HPDE6-E6E7 (cell line): ENCODE data around the gene EFTUD2.

ENCODE experiments used
- DNase-seq: peaks from one replicate; pipeline ENCODE4 v3.0.0; 2011; ENCODE audit warnings: missing footprints; ENCODE audit errors: extremely low spot score

EFTUD2 gene

DNA sequence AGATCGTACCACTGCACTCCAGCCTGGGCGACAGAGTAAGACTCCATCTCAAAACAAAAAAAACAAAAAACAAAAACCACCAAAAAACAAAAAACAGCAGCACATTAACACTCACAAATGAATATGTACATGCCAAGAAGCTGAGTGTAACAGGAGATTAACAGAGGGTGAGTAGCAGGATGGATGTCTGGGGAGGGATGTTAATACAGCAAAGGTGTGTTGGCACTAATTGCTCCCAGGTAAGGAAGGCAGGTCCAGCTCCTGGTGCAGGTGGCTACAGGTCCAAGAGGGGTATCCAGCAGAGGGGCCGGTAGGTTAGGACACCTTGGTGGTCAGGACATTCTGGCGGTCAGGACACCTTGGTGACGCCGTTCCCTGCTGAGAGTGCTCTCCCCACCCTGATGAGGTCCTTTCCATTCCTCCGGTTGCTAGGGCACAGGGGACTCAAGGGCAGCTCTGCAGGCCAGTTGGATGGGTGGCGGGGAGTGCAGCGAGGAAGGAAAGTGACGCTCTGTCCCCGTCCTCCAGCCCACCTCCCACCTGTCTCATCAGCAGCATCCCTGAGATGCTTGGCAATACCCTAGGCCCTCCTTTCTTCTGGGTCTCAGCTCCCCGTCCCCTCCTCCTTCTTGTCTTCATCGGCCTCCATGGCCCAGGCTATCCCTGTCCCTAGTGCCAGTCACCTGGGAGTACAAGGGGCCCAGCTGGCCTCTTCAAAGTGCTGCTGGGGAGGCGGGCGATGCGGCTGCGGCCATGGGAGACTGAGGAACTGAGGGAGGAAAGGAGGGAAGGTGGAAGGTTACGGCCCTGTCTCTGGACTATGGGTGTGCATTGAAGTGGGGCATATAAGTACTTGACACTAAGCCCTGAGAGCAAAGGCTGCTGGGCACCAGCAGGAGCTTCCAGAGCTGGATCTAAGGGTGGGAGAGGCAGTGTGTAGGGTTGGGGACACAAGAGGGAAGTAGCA is 26.8 kb upstream of the EFTUD2 start:
- DNase-seq = no peak

- DNase-seq = no peak
Observed at GRCh38 chr17:44924107-44924544, 24.9 kb upstream of the EFTUD2 start.

GRCh38 chr17:44922746-44923470 is 23.7 kb upstream of the EFTUD2 start:
- DNase-seq = no peak

GRCh38 chr17:44922136-44922535 is 22.9 kb upstream of the EFTUD2 start:
- DNase-seq = no peak

- DNase-seq = no peak
Observed at GRCh38 chr17:44921122-44921882, 22.1 kb upstream of the EFTUD2 start.

GRCh38 chr17:44920565-44920940 is 21.3 kb upstream of the EFTUD2 start:
- no peak for DNase-seq

DNA sequence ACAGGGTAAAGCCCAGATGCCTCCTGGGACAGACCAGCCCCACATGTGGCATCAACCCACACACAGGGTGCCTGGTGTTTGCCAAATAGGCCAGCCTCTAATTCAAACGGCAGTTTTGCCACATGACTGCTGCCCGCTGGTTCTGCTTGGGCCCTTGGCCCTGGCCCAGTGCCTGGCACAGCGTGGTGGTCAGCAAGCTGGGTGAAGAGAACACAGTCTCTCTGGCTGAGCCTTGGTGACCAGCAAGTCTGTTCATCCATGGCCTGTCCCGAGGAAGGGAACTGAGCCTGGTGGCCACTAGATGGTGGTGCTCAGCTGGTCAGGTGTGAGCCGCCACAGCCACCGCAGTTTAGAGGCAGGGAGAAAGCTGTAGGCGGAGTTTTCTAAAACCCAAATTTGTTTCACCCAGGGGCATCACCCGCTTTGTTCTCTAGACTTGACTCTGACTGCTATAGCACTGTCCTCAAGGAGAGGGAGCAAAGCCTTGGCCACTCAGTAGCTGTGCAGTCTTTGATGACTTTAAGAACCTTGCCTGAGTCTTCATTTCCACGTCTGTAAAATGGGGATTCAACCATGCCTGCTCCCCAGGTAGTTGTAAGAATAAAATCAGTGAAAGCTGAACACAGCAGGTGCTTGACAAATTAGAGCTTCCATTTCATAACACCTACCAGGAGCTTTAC is 20.8 kb upstream of the EFTUD2 start:
- DNase-seq = peak; percentile 90

DNA sequence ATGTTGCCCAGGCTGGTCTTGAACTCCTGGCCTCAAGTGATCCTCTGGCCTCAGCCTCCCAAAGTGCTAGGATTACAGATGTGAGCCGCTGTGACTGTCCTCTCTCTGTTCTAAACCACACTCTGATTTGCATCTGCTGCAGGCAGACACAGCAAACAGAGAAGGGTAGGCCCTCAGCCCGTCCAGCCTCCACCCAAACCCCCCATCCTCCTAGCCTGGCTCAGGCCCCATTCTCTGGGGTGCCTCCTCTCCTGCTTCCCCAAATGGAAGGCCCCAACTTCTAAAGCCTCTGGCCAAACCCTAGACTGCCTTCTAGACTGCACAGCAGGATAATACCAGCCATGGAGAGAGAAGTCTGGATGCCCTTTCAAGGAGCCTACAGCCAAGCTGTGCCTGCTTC is 20.2 kb upstream of the EFTUD2 start:
- no peak for DNase-seq

GRCh38 chr17:44918006-44918405 is 18.8 kb upstream of the EFTUD2 start:
- peak; percentile 53 for DNase-seq

DNA sequence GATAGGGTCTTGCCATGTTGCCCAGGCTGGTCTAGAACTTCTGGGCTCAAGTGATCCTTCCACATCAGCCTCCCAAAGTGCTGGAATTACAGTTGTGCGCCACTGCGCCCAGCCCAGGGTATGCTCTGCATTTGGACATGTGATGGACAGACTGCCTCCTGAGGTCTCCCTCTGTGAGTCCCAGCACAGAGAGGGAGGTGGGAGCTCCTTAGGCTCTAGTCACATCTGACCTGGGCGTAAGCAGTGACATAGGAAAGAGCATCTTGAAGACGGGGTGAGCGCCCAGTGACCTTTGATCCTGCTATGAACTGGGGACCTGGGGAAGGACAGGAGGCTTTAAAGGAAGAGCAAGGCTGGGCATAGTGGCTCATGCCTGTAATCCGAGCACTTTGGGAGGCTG is 18.2 kb upstream of the EFTUD2 start:
- no peak for DNase-seq

DNA sequence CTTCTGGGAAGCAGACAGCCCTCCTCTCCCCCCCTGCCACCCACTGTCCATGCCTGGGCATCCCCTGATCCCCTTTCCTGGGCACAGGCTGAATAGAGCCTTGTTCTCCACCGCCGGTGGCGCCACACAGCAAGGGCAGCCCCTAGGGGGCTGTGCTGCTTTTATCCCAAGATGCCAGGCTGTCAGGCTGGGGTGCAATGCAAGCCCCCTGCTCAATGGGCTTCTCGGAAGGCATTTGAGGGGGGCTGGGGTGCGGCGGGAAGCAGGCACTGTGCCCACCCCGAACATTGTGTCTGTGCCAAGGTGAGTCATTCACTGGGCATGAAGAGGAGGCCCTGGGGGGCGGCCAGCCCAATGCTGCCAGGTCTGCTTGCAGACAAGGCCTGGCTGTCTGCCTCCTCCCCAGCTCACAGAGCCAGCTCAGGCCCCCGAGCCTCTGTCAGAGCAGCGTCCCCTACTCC is 17.6 kb upstream of the EFTUD2 start:
- DNase-seq = no peak

DNA sequence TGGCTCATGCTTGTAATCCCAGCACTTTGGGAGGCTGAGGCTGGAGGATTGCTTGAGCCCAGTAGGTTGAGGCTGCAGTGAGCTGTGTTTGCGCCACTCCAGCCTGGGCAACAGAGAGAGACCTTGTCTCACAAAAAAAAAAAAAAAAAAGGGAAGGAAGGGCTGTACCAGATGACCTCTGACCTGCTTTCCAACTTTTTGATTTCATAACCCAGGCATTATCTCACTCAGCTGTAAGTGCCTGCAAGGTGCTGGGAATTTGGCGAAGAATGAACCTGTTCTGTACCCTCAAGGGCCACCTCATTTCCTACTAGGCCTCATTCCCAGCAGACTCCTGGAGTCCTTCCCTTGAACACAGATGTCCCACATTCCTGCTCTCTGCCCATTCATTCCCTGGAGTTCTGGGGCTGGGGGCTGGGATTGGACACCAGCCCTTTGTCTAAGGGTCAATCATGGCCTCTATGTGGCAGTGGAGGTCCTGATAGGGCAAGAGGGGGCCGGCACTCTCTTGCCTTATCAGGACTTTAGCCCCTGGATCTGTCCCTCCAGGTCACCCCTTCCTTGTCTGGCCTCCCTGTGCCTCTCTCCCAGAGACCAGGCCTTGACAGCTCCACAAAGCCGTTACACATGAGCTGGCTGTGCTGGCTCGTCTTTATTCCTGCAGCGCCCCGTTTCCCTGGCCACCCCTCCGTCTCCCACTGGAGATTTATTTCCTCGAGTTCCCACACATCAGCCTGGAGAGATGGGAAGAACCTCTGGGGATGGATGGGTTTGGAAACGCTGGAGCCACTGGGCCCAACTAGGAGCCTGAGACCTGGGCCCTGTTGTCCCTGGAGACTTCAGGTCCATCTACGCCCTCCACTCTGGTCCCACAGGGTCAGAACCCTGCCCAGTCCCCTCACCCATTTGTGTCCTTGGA is 16.9 kb upstream of the EFTUD2 start:
- DNase-seq = no peak

DNA sequence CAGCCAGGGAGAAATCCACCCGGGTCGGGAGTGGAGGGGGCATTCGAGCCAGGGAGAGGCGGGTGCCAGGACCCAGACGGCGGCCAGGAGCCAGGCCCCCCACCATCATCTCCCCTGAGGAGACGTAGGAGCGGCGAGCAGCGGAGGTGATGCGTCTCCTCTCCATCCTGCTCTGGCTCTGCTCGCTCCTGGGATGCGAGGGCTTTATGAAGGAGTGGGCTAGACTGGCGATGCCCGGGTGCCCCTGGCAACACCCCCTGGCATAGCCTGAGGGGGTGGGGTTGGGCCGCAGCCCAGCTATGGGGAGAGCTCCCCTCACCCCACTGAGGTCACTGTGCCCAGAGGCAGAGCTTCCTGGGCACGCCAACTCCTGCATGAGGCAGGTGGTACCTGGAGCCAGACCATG is 16.1 kb upstream of the EFTUD2 start, which contains the start of gene GFAP:
Gene GFAP (minus strand): TSS at position 180 of the 406 bp plus-strand sequence. CDS start 14 bp downstream, at position 166.
- no peak for DNase-seq

GRCh38 chr17:44914698-44915271 is 15.5 kb upstream of the EFTUD2 start:
- no peak for DNase-seq

GRCh38 chr17:44914148-44914547 is 14.9 kb upstream of the EFTUD2 start:
- no peak for DNase-seq

DNA sequence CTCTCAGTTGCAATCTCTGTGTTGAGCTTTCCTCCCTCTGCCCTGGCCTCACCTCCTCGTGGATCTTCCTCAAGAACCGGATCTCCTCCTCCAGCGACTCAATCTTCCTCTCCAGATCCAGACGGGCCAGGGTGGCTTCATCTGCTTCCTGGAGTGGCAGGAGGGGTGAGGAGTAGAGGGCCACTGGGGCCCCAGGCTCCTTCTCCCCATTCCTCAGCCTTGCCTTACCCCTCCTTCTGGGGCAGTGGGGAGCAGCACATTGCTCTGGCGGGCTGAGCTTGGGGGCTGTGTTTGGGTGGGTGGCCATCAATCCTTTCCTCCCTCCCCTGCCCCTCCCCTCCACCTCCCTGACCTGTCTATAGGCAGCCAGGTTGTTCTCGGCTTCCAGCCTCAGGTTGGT is 14.4 kb upstream of the EFTUD2 start:
- DNase-seq = no peak

GRCh38 chr17:44912763-44913544 is 13.7 kb upstream of the EFTUD2 start:
- no peak for DNase-seq

DNA sequence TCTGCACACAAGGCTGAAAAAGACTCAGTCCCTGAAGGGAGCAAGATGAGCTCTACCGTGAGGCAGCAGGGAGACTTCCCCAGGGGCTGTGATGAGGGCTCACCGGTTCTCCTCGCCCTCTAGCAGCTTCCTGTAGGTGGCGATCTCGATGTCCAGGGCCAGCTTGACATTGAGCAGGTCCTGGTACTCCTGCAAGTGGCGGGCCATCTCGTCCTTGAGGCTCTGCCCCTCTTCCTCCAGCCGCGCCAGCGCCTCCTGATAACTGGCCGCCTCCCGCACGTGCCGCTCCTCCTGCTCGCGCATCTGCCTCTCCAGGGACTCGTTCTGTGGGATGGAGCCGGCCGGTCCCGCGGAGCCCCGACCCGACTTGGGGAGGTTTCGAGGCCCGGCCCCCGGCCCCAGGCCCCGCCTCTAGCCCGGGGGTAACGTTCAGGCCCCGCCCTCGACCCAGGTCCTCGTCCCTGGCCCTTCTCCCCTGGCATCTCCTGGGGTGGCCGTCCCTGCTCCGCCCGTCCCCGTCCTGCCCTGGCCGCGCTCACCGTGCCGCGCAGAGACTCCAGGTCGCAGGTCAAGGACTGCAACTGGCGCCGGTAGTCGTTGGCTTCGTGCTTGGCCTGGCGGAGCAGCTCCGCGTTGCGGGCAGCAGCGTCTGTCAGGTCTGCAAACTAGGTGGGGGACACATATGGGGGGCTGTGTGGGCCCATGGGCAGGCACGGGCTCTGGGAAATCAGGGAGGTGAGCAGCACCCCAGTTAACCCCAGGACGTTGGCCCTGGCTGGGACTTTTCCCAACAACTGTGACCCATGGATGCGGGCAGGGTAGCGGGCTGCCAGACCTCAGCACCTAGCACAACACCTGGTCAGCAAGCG is 12.1 kb upstream of the EFTUD2 start:
- DNase-seq = no peak
